WTC11 (cell line): ENCODE measurements around the gene IRF8. TPM values are rescaled to one million over a fixed set of nuclear protein-coding genes. Genes with fewer than 3 reads are reported as not detected.

ENCODE experiments used
- ATAC-seq: fragments of 200-7000 bp; cut with Tn5 transposase; 2 replicates; pipeline ENCODE4 v1.10.0; 2021; ENCODE audit warnings: mild to moderate bottlenecking, moderate library complexity
- CTCF ChIA-PET: fragments of 300-600 bp; sonication (Branson Sonifier 250); formaldehyde crosslinking; loops from one replicate; lab custom pipeline; 2021; ENCODE audit warnings: antibody characterized with exemption; lab: Charles Lee
- POLR2A ChIA-PET: fragments of 350-600 bp; sonication (Branson Sonifier 250); formaldehyde crosslinking; loops from one replicate; lab custom pipeline; 2021; ENCODE audit warnings: antibody characterized with exemption; lab: Charles Lee
- DNase-seq: peaks from one replicate; pipeline ENCODE4 v3.0.0; 2021; ENCODE audit warnings: low spot score
- H3K27ac Mint-ChIP-seq: 2 replicates; pipeline ENCODE4 v1.8.0; 2021; ENCODE audit warnings: mixed read lengths
- H3K27me3 Mint-ChIP-seq: 2 replicates; pipeline ENCODE4 v1.8.0; 2021; ENCODE audit warnings: low read depth, mild to moderate bottlenecking, moderate library complexity, mixed read lengths
- H3K36me3 Mint-ChIP-seq: 2 replicates; pipeline ENCODE4 v1.8.0; 2021; ENCODE audit warnings: mixed read lengths
- H3K4me1 Mint-ChIP-seq: 2 replicates; pipeline ENCODE4 v1.8.0; 2022; ENCODE audit warnings: mixed read lengths
- H3K4me3 Mint-ChIP-seq: 2 replicates; pipeline ENCODE4 v1.8.0; 2021; ENCODE audit warnings: mild to moderate bottlenecking, moderate library complexity, mixed read lengths
- H3K9me3 Mint-ChIP-seq: 2 replicates; pipeline ENCODE4 v1.8.0; 2021; ENCODE audit warnings: mixed read lengths
- AR ChIP-seq: fragments of 250-450 bp; sonication (Bioruptor Pico); IDR thresholded peaks from 2 replicates; pipeline ENCODE4 v1.9.0; 2021; ENCODE audit warnings: mild to moderate bottlenecking
- CREB1 ChIP-seq: sonication (generic); formaldehyde crosslinking; IDR thresholded peaks from 2 replicates; pipeline ENCODE4 v1.8.0; 2023; ENCODE audit warnings: mild to moderate bottlenecking, missing genetic modification reagents
- ESRRA ChIP-seq: sonication (generic); formaldehyde crosslinking; IDR thresholded peaks from 2 replicates; pipeline ENCODE4 v1.8.1; 2022; ENCODE audit warnings: mild to moderate bottlenecking, missing genetic modification reagents, borderline replicate concordance
- HMGXB4 ChIP-seq: sonication (generic); formaldehyde crosslinking; IDR thresholded peaks from 2 replicates; pipeline ENCODE4 v1.8.1; 2023; ENCODE audit warnings: mild to moderate bottlenecking, moderate library complexity, missing genetic modification reagents
- IRF2 ChIP-seq: sonication (generic); formaldehyde crosslinking; IDR thresholded peaks from 2 replicates; pipeline ENCODE4 v1.8.0; 2022; ENCODE audit warnings: low read depth, missing genetic modification reagents, borderline replicate concordance
- KAT7 ChIP-seq: sonication (generic); formaldehyde crosslinking; IDR thresholded peaks from 2 replicates; pipeline ENCODE4 v1.8.1; 2023; ENCODE audit warnings: missing genetic modification reagents, mild to moderate bottlenecking, borderline replicate concordance
- NFYB ChIP-seq: sonication (generic); formaldehyde crosslinking; conservative IDR thresholded peaks from 2 replicates; pipeline ENCODE4 v1.8.0; 2022; ENCODE audit warnings: low read depth, missing genetic modification reagents
- NR1H2 ChIP-seq: sonication (generic); formaldehyde crosslinking; IDR thresholded peaks from 2 replicates; pipeline ENCODE4 v1.9.0; 2021; ENCODE audit warnings: mild to moderate bottlenecking, moderate library complexity, missing genetic modification reagents
- RORB ChIP-seq: fragments of 250-450 bp; sonication (Bioruptor Pico); IDR thresholded peaks from 2 replicates; pipeline ENCODE4 v1.9.0; 2021; ENCODE audit warnings: mild to moderate bottlenecking
- ZNF232 ChIP-seq: sonication (generic); formaldehyde crosslinking; IDR thresholded peaks from 2 replicates; pipeline ENCODE4 v1.8.0; 2022; ENCODE audit warnings: mild to moderate bottlenecking, missing genetic modification reagents
- ZNF671 ChIP-seq: fragments of 250-450 bp; sonication (Bioruptor Pico); IDR thresholded peaks from 2 replicates; pipeline ENCODE4 v1.8.0; 2021; ENCODE audit warnings: mild to moderate bottlenecking
- total RNA-seq: library from RNA; stranded (reverse); gene quantifications from 3 replicates; pipeline ENCODE4 v1.2.3, GENCODE V29; 2021
- TF ChIP-seq, protein P1 (sequence below): sonication (generic); formaldehyde crosslinking; IDR thresholded peaks from 2 replicates; pipeline ENCODE4 v1.8.0; 2022; ENCODE audit warnings: missing genetic modification reagents
- TF ChIP-seq, protein P2 (sequence below): fragments of 250-450 bp; sonication (Bioruptor Pico); conservative IDR thresholded peaks from 2 replicates; pipeline ENCODE4 v1.9.0; 2021; ENCODE audit warnings: mild to moderate bottlenecking
- TF ChIP-seq, protein P3 (sequence below): sonication (generic); formaldehyde crosslinking; conservative IDR thresholded peaks from 2 replicates; pipeline ENCODE4 v1.8.1; 2023; ENCODE audit warnings: mild to moderate bottlenecking, low read depth, missing genetic modification reagents, moderate library complexity
- TF ChIP-seq, protein P4 (sequence below): fragments of 250-450 bp; sonication (Bioruptor Pico); IDR thresholded peaks from 2 replicates; pipeline ENCODE4 v1.8.0; 2021; ENCODE audit warnings: mild to moderate bottlenecking

IRF8 gene
- total RNA-seq, 1 experiment from 2014 or later: 1.1 TPM

DNA sequence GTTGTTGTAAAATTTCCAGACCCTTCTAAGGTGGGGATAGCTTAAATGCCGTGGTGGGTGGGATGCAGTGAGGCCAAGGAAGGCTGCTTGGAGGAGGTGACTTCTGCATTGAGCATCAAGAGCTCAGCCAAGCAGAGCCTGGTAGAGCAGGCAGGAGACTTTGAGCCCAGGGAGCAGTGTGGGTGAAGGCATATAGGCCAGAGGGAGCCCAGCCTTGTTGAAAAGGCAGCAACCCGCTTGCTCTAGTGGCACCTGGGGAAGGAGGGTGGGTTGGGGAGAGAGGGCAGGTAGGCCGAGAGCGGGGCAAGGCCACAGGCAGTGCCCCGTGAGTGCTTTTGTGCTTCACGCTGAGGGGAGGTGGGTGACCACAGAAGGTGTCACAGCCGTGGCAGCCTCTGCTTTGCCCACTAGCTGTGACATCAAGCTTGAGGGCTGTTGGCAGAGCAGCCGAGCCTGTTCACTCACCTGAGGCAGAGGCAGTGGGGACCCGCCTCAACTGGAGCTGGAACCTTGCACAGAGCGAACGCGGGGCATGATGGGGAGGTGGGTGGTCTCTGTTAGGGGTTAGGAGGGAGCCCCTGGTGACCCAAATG is 56.1 kb downstream of the IRF8 start (continued):
- TF ChIP-seq, protein P1, sequence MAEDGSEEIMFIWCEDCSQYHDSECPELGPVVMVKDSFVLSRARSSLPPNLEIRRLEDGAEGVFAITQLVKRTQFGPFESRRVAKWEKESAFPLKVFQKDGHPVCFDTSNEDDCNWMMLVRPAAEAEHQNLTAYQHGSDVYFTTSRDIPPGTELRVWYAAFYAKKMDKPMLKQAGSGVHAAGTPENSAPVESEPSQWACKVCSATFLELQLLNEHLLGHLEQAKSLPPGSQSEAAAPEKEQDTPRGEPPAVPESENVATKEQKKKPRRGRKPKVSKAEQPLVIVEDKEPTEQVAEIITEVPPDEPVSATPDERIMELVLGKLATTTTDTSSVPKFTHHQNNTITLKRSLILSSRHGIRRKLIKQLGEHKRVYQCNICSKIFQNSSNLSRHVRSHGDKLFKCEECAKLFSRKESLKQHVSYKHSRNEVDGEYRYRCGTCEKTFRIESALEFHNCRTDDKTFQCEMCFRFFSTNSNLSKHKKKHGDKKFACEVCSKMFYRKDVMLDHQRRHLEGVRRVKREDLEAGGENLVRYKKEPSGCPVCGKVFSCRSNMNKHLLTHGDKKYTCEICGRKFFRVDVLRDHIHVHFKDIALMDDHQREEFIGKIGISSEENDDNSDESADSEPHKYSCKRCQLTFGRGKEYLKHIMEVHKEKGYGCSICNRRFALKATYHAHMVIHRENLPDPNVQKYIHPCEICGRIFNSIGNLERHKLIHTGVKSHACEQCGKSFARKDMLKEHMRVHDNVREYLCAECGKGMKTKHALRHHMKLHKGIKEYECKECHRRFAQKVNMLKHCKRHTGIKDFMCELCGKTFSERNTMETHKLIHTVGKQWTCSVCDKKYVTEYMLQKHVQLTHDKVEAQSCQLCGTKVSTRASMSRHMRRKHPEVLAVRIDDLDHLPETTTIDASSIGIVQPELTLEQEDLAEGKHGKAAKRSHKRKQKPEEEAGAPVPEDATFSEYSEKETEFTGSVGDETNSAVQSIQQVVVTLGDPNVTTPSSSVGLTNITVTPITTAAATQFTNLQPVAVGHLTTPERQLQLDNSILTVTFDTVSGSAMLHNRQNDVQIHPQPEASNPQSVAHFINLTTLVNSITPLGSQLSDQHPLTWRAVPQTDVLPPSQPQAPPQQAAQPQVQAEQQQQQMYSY (CRISPR knock-in tag): no peak
- TF ChIP-seq NFYB (CRISPR knock-in tag): no peak
- TF ChIP-seq KAT7: no peak
- no peak for TF ChIP-seq IRF2
- TF ChIP-seq ZNF671 (CRISPR knock-in tag): no peak
- TF ChIP-seq, protein P2, sequence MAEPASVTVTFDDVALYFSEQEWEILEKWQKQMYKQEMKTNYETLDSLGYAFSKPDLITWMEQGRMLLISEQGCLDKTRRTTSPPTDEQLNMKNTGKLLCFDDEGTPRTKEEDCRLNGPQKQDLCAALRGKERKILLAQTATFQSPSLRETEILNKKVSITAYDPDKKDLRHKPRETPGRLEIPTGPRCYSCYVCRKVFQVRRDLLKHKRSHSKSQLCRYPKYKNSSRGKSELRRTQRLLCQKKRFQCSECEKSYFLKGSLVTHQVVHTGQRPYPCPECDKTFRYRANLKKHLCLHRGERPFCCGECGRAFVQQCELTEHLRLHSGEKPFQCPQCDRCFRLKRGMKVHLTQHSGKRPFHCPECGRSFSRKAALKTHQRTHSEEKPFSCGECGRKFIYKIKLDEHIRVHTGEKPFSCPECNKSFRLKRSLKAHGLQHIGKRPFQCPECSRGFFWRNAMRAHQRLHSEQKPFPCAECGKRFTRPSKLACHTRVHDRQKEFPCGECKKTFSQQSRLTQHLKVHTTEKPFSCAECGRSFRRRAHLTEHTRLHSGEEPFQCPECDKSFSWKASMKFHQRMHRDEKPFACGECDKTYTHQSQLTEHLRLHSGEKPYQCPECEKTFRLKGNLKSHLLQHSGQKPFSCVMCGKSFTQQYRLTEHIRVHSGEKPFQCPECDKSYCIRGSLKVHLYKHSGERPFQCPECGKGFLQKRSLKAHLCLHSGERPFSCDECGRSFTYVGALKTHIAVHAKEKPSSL (CRISPR knock-in tag): no peak
- TF ChIP-seq ZNF232 (CRISPR knock-in tag): no peak

DNA sequence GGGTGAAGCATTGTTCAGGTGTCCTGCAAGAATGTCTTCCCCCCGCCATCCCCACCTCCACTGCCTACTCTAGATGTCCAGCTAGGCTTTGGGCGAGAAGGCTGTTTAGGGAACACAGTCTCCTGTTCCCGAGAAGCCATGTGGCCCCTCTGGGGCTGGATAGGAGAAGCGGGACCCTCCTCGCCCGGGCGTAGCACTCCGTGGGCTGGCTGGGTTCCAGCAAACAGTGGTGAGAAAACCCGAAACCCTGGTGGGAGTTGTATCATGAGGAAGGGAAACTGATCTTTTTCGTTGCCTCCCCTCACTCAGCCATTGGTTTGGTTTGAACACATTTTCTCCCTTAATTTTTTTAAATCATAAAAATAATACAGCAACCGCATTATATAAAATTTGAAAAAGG is 56.6 kb downstream of the IRF8 start:
- Mint-ChIP-seq H3K9me3 (no peaks in the 10 kb centered on the region), H3K27me3 (no peaks in the 10 kb centered on the region; the same call in 1 of the 2 replicates), H3K27ac (no peak overlapping the region), H3K36me3 (no peaks in the 10 kb centered on the region), H3K4me3 (no peak overlapping the region), H3K4me1 (no peaks in the 10 kb centered on the region)
- ChIA-PET POLR2A (no interaction called here), CTCF (interaction anchor here (1.1 to 1.3 kb wide), 3 partner anchors 32 to 136 kb away, joined by 4 to 9 read pairs (median 7); no protein-coding TSS in a partner anchor)
- ATAC-seq (no peak), DNase-seq (no peak)
- no peak for TF ChIP-seq CREB1 (CRISPR knock-in tag)
- TF ChIP-seq, protein P3, sequence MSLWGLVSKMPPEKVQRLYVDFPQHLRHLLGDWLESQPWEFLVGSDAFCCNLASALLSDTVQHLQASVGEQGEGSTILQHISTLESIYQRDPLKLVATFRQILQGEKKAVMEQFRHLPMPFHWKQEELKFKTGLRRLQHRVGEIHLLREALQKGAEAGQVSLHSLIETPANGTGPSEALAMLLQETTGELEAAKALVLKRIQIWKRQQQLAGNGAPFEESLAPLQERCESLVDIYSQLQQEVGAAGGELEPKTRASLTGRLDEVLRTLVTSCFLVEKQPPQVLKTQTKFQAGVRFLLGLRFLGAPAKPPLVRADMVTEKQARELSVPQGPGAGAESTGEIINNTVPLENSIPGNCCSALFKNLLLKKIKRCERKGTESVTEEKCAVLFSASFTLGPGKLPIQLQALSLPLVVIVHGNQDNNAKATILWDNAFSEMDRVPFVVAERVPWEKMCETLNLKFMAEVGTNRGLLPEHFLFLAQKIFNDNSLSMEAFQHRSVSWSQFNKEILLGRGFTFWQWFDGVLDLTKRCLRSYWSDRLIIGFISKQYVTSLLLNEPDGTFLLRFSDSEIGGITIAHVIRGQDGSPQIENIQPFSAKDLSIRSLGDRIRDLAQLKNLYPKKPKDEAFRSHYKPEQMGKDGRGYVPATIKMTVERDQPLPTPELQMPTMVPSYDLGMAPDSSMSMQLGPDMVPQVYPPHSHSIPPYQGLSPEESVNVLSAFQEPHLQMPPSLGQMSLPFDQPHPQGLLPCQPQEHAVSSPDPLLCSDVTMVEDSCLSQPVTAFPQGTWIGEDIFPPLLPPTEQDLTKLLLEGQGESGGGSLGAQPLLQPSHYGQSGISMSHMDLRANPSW: no peak
- no peak for TF ChIP-seq NR1H2 (CRISPR knock-in tag)
- no peak for TF ChIP-seq RORB (CRISPR knock-in tag)
- TF ChIP-seq ESRRA: no peak
- TF ChIP-seq, protein P4, sequence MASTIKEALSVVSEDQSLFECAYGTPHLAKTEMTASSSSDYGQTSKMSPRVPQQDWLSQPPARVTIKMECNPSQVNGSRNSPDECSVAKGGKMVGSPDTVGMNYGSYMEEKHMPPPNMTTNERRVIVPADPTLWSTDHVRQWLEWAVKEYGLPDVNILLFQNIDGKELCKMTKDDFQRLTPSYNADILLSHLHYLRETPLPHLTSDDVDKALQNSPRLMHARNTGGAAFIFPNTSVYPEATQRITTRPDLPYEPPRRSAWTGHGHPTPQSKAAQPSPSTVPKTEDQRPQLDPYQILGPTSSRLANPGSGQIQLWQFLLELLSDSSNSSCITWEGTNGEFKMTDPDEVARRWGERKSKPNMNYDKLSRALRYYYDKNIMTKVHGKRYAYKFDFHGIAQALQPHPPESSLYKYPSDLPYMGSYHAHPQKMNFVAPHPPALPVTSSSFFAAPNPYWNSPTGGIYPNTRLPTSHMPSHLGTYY (CRISPR knock-in tag): no peak
- no peak for TF ChIP-seq HMGXB4 (CRISPR knock-in tag)
- no peak for TF ChIP-seq AR
